Caco-2 (cell line): Measurements from ENCODE around the gene RAB4B. TPM values are rescaled to one million over a fixed set of nuclear protein-coding genes. Genes with fewer than 3 reads are reported as not detected.

Source experiments
- BruUV-seq: library from RNA; stranded (reverse); fragments of 400-500 nt; replicated peaks from 2 replicates; lab custom pipeline; 2021; lab: Mats Ljungman, UMichigan
- CTCF ChIA-PET: fragments of 300-600 bp; sonication (Branson Sonifier 250); formaldehyde crosslinking; loops from one replicate; lab custom pipeline; 2022; ENCODE audit warnings: antibody characterized with exemption; lab: Charles Lee
- POLR2A ChIA-PET: fragments of 300-600 bp; sonication (Branson Sonifier 250); formaldehyde crosslinking; loops from one replicate; lab custom pipeline; 2022; ENCODE audit warnings: antibody characterized with exemption; lab: Charles Lee
- DNase-seq, 2 experiments: peaks; one replicate each; pipeline versions ENCODE4 v3.0.0 to v3.0.0-alpha.2; 2020 to 2022
- H3K27me3 ChIP-seq: replicated peaks from 2 replicates; pipeline ENCODE4 v1.6.0; 2011; ENCODE audit warnings: low read length; ENCODE audit not compliant: control insufficient read depth, insufficient read depth
- H3K36me3 ChIP-seq: 2 replicates; pipeline ENCODE4 v1.5.1; 2011; ENCODE audit warnings: low read length; ENCODE audit not compliant: control insufficient read depth, insufficient read depth
- H3K4me1 ChIP-seq: fragments of 250-450 bp; sonication (Bioruptor Pico); 2 replicates; pipeline ENCODE4 v1.5.1; 2020; ENCODE audit warnings: mild to moderate bottlenecking
- H3K4me3 ChIP-seq: 2 replicates; pipeline ENCODE4 v1.5.1; 2011; ENCODE audit warnings: low read depth, mild to moderate bottlenecking, control low read depth, low read length
- H3K9me3 ChIP-seq: fragments of 250-450 bp; sonication (Bioruptor Pico); 2 replicates; pipeline ENCODE4 v1.5.1; 2020; ENCODE audit warnings: mild to moderate bottlenecking, moderate library complexity
- H3K27ac Mint-ChIP-seq: one replicate; pipeline ENCODE4 v1.8.0; 2022; ENCODE audit warnings: mixed read lengths; ENCODE audit not compliant: unreplicated experiment
- H3K27me3 Mint-ChIP-seq: one replicate; pipeline ENCODE4 v1.8.0; 2022; ENCODE audit warnings: mixed read lengths; ENCODE audit not compliant: insufficient read depth, unreplicated experiment
- H3K36me3 Mint-ChIP-seq: one replicate; pipeline ENCODE4 v1.8.0; 2022; ENCODE audit warnings: mild to moderate bottlenecking, mixed read lengths; ENCODE audit not compliant: insufficient read depth, unreplicated experiment
- H3K4me1 Mint-ChIP-seq: one replicate; pipeline ENCODE4 v1.8.0; 2022; ENCODE audit warnings: low read depth, mixed read lengths; ENCODE audit not compliant: unreplicated experiment
- H3K4me3 Mint-ChIP-seq: one replicate; pipeline ENCODE4 v1.8.0; 2022; ENCODE audit warnings: mild to moderate bottlenecking, moderate library complexity, mixed read lengths; ENCODE audit not compliant: unreplicated experiment
- H3K9me3 Mint-ChIP-seq: one replicate; pipeline ENCODE4 v1.8.0; 2022; ENCODE audit warnings: mixed read lengths; ENCODE audit not compliant: unreplicated experiment
- intact Hi-C: fragments of 100-400 bp; cut with micrococcal nuclease; formaldehyde crosslinking; loops from one replicate; pipeline ENCODE4 v1.10.0; 2022; ENCODE audit not compliant: unreplicated experiment
- total RNA-seq: library from RNA; stranded (reverse); gene quantifications from 2 replicates; pipeline ENCODE4 v1.2.3, GENCODE V29; 2022
- TF ChIP-seq, protein P1 (sequence below), 2 experiments: fragments of 200-600 bp in 1 of 2; IDR thresholded peaks; 1 replicate in 1 of 2; 2 replicates in 1 of 2; pipeline versions ENCODE4 v1.5.1 to v1.8.0; 2011 to 2022; ENCODE audit warnings: antibody characterized with exemption in 1 of 2, control low read depth in 1 of 2, inconsistent platforms in 1 of 2, low read depth in 1 of 2, low read length in 1 of 2, mild to moderate bottlenecking in 1 of 2, moderate library complexity in 1 of 2; ENCODE audit not compliant: insufficient read depth in 1 of 2, severe bottlenecking in 1 of 2, unreplicated experiment in 1 of 2

RAB4B gene
- total RNA-seq, 1 experiment from 2014 or later = 21.5 TPM

DNA sequence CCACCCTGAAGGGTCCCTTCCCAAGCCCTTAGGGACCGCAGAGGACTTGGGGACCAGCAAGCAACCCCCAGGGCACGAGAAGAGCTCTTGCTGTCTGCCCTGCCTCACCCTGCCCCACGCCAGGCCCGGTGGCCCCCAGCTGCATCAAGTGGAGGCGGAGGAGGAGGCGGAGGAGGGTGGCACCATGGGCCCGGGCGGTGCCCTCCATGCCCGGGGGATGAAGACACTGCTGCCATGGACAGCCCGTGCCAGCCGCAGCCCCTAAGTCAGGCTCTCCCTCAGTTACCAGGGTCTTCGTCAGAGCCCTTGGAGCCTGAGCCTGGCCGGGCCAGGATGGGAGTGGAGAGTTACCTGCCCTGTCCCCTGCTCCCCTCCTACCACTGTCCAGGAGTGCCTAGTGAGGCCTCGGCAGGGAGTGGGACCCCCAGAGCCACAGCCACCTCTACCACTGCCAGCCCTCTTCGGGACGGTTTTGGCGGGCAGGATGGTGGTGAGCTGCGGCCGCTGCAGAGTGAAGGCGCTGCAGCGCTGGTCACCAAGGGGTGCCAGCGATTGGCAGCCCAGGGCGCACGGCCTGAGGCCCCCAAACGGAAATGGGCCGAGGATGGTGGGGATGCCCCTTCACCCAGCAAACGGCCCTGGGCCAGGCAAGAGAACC is 22.4 kb downstream of the RAB4B start:
- H3K4me1 ChIP-seq = peaks cover 15% of the 10 kb centered on the region
- no TSS peak for BruUV-seq
- no peaks in the 10 kb centered on the region for H3K9me3 Mint-ChIP-seq
- ChIA-PET POLR2A (no interaction called here), CTCF (no interaction called here)
- peak overlapping the region; percentile 100 for H3K4me3 Mint-ChIP-seq
- no peaks in the 10 kb centered on the region for H3K27me3 Mint-ChIP-seq
- peaks cover 71% of the 10 kb centered on the region for H3K36me3 Mint-ChIP-seq
- no peaks in the 10 kb centered on the region for H3K9me3 ChIP-seq
- H3K4me1 Mint-ChIP-seq = peaks cover 17% of the 10 kb centered on the region
- TF ChIP-seq, protein P1, sequence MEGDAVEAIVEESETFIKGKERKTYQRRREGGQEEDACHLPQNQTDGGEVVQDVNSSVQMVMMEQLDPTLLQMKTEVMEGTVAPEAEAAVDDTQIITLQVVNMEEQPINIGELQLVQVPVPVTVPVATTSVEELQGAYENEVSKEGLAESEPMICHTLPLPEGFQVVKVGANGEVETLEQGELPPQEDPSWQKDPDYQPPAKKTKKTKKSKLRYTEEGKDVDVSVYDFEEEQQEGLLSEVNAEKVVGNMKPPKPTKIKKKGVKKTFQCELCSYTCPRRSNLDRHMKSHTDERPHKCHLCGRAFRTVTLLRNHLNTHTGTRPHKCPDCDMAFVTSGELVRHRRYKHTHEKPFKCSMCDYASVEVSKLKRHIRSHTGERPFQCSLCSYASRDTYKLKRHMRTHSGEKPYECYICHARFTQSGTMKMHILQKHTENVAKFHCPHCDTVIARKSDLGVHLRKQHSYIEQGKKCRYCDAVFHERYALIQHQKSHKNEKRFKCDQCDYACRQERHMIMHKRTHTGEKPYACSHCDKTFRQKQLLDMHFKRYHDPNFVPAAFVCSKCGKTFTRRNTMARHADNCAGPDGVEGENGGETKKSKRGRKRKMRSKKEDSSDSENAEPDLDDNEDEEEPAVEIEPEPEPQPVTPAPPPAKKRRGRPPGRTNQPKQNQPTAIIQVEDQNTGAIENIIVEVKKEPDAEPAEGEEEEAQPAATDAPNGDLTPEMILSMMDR (IDR thresholded peaks at IDR 0.05; ENCODE audit: insufficient read depth in 1 of 2, low read depth in 1 of 2, low read length in 1 of 2, severe bottlenecking in 1 of 2, unreplicated experiment in 1 of 2) = no peak
- no peak for DNase-seq
- peak overlapping the region; percentile 96 for H3K27ac Mint-ChIP-seq
- H3K36me3 ChIP-seq = peaks cover 17% of the 10 kb centered on the region
- peak overlapping the region; percentile 97 for H3K4me3 ChIP-seq
- H3K27me3 ChIP-seq = no peaks in the 10 kb centered on the region
- intact Hi-C loops = no loop called here

DNA sequence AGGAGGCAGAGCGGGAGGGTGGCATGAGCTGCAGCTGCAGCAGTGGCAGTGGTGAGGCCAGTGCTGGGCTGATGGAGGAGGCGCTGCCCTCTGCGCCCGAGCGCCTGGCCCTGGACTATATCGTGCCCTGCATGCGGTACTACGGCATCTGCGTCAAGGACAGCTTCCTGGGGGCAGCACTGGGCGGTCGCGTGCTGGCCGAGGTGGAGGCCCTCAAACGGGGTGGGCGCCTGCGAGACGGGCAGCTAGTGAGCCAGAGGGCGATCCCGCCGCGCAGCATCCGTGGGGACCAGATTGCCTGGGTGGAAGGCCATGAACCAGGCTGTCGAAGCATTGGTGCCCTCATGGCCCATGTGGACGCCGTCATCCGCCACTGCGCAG is 22.9 kb downstream of the RAB4B start:
- Histone ChIP-seq H3K4me1 (peaks cover 15% of the 10 kb centered on the region), H3K4me3 (no peak overlapping the region), H3K36me3 (peaks cover 19% of the 10 kb centered on the region), H3K9me3 (no peaks in the 10 kb centered on the region), H3K27me3 (no peaks in the 10 kb centered on the region)
- Mint-ChIP-seq H3K4me1 (peaks cover 17% of the 10 kb centered on the region), H3K4me3 (peak overlapping the region; percentile 57), H3K36me3 (peaks cover 76% of the 10 kb centered on the region), H3K27ac (peak overlapping the region; percentile 96), H3K27me3 (no peaks in the 10 kb centered on the region), H3K9me3 (no peaks in the 10 kb centered on the region)
- ChIA-PET POLR2A (no interaction called here), CTCF (no interaction called here)
- DNase-seq = no peak
- TF ChIP-seq, protein P1 (IDR thresholded peaks at IDR 0.05; ENCODE audit: insufficient read depth in 1 of 2, low read depth in 1 of 2, low read length in 1 of 2, severe bottlenecking in 1 of 2, unreplicated experiment in 1 of 2) = no peak
- intact Hi-C loops = no loop called here
- BruUV-seq = no TSS peak

DNA sequence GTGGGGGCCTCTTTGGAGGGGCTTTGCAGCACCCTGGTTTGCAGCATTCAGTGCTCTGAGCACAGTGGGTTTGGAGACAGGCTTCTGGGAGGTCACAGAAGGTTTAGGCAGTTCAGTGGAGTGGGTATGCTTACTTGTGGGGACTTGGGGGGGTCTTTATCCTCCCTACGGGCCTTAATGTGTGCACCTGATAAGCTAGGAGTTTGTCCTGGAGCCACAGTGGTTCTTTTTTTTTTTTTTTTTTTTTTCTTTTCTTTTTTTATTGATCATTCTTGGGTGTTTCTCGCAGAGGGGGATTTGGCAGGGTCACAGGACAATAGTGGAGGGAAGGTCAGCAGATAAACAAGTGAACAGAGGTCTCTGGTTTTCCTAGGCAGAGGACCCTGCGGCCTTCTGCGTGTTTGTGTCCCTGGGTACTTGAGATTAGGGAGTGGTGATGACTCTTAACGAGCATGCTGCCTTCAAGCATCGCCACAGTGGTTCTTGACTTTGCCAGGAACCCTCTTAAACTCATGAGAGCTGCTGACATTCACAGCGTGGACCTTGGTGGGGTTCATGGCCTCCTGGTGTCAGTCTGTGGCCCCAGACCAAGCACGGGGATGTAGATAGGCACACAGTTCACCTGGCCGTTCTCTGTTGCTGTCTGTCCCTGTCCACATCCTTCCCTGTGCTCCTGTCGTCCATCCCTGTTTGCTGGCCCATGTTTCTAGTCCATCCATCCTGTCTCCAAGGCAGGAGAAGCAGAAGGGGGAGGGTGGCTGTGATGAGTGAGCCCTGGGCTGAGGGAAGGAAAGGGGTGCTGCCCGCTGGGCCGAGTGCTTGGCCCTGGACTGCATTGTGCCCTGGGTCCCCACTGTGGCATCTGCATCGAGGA is 23.6 kb downstream of the RAB4B start:
- H3K27me3 Mint-ChIP-seq = no peaks in the 10 kb centered on the region
- peaks cover 23% of the 10 kb centered on the region for H3K4me1 Mint-ChIP-seq
- Histone ChIP-seq H3K9me3 (no peaks in the 10 kb centered on the region), H3K4me1 (peaks cover 15% of the 10 kb centered on the region), H3K36me3 (peaks cover 23% of the 10 kb centered on the region), H3K4me3 (no peak overlapping the region), H3K27me3 (no peaks in the 10 kb centered on the region)
- no peak for DNase-seq
- H3K27ac Mint-ChIP-seq = peak overlapping the region; percentile 58
- peaks cover 83% of the 10 kb centered on the region for H3K36me3 Mint-ChIP-seq
- POLR2A ChIA-PET = no interaction called here
- CTCF ChIA-PET = no interaction called here
- TSS peak; percentile 71 for BruUV-seq
- H3K9me3 Mint-ChIP-seq = no peaks in the 10 kb centered on the region
- intact Hi-C loops = no loop called here
- TF ChIP-seq, protein P1 (IDR thresholded peaks at IDR 0.05; ENCODE audit: insufficient read depth in 1 of 2, low read depth in 1 of 2, low read length in 1 of 2, severe bottlenecking in 1 of 2, unreplicated experiment in 1 of 2) = no peak
- H3K4me3 Mint-ChIP-seq = peak overlapping the region; percentile 57
